ENCODE results near the gene HMGN4. TPM values are rescaled to one million over a fixed set of nuclear protein-coding genes. Genes with fewer than 3 reads are reported as not detected.

Gene HMGN4
- total and polyA plus RNA-seq, 9 of the 15 experiments (the other 6 are each of a cell fraction or from before 2014, with no cell fraction given): 35.4 to 134 (median 94.1) TPM

DNA sequence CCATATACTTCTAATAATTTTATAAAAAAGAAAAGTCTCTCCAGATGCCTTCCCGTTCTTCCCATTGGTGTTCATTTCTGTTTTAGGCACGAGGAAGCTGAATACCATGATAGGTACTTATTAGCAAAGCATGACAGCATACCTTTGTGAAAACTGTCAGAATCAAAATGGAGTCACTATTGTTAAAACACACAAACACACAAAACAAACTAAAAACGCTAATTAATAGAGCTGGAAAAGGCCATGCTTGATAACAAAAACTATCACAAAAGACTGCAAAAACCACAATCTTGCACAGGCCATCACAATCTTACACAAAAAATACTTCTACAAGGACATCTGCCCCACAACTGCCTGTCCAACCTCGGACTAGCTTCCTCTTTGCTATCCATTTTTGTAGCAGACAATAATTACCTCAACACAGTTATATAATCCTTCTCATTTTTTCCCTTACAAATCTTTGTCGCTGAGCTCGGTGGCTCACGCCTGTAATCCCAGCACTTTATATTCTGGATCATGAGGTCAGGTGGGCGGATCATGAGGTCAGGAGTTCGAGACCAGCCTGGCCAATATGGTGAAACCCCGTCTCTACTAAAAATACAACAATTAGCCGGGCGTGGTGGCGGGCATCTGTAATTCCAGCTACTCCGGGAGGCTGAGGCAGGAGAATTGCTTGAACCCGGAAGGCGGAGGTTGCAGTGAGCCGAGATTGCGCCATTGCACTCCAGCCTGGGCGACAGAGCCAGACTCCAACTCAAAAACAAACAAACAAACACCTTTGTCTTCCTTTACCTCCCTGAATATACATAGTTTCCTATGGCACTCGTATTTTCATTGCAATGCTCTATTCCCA lies 55.3 kb downstream of the HMGN4 start (continued):
- TF ChIP-seq TCFL5 (CRISPR knock-in tag; conservative IDR thresholded peaks at IDR 0.05) (0 out of 2 replicates have a peak, but pooled peaks have one; percentile 68), TBP (optimal IDR thresholded peaks at IDR 0.05; ENCODE audit: low read depth, low read length) (peak; percentile 56), CHD4 (IDR thresholded peaks at IDR 0.05; ENCODE audit: insufficient read depth, insufficient replicate concordance, low read depth, low read length, poor library complexity, severe bottlenecking) (peak; percentile 76), ZFP1 (CRISPR knock-in tag; IDR thresholded peaks at IDR 0.05) (0 out of 2 replicates have a peak, but pooled peaks have one; percentile 38), NR2C1 (IDR thresholded peaks at IDR 0.05) (peak; percentile 15; the same call in 1 of the 2 replicates), NR2C1 (tag; IDR thresholded peaks at IDR 0.05) (peak; percentile 63), ATF7 (IDR thresholded peaks at IDR 0.05) (peak; percentile 79), ZNF644 (tag; IDR thresholded peaks at IDR 0.05; ENCODE audit: low read depth) (peak; percentile 69; the same call in 1 of the 2 replicates), ZNF561 (CRISPR knock-in tag; conservative IDR thresholded peaks at IDR 0.05) (no peak), CHCHD3 (CRISPR knock-in tag; IDR thresholded peaks at IDR 0.05) (0 out of 2 replicates have a peak, but pooled peaks have one; percentile 44), ZNF232 (CRISPR knock-in tag; IDR thresholded peaks at IDR 0.05) (no peak), ZNF766 (CRISPR knock-in tag; conservative IDR thresholded peaks at IDR 0.05) (peak; percentile 88), ZSCAN29 (IDR thresholded peaks at IDR 0.05) (no peak), POLR2H (tag; IDR thresholded peaks at IDR 0.05; ENCODE audit: low read depth) (peak; percentile 39; the same call in 1 of the 2 replicates), HDAC2 (IDR thresholded peaks at IDR 0.05) (peak; percentile 56; the same call in 1 of the 2 replicates), CEBPG (CRISPR knock-in tag; IDR thresholded peaks at IDR 0.05) (peak; percentile 71; the same call in 1 of the 2 replicates), CEBPG (tag; conservative IDR thresholded peaks at IDR 0.05 in 1 of 2, IDR thresholded peaks at IDR 0.05 in 1 of 2) (peak in 1 of 2 experiments; percentile 91; a peak in 2 of 4 replicates)
- TF ChIP-seq, protein P1, sequence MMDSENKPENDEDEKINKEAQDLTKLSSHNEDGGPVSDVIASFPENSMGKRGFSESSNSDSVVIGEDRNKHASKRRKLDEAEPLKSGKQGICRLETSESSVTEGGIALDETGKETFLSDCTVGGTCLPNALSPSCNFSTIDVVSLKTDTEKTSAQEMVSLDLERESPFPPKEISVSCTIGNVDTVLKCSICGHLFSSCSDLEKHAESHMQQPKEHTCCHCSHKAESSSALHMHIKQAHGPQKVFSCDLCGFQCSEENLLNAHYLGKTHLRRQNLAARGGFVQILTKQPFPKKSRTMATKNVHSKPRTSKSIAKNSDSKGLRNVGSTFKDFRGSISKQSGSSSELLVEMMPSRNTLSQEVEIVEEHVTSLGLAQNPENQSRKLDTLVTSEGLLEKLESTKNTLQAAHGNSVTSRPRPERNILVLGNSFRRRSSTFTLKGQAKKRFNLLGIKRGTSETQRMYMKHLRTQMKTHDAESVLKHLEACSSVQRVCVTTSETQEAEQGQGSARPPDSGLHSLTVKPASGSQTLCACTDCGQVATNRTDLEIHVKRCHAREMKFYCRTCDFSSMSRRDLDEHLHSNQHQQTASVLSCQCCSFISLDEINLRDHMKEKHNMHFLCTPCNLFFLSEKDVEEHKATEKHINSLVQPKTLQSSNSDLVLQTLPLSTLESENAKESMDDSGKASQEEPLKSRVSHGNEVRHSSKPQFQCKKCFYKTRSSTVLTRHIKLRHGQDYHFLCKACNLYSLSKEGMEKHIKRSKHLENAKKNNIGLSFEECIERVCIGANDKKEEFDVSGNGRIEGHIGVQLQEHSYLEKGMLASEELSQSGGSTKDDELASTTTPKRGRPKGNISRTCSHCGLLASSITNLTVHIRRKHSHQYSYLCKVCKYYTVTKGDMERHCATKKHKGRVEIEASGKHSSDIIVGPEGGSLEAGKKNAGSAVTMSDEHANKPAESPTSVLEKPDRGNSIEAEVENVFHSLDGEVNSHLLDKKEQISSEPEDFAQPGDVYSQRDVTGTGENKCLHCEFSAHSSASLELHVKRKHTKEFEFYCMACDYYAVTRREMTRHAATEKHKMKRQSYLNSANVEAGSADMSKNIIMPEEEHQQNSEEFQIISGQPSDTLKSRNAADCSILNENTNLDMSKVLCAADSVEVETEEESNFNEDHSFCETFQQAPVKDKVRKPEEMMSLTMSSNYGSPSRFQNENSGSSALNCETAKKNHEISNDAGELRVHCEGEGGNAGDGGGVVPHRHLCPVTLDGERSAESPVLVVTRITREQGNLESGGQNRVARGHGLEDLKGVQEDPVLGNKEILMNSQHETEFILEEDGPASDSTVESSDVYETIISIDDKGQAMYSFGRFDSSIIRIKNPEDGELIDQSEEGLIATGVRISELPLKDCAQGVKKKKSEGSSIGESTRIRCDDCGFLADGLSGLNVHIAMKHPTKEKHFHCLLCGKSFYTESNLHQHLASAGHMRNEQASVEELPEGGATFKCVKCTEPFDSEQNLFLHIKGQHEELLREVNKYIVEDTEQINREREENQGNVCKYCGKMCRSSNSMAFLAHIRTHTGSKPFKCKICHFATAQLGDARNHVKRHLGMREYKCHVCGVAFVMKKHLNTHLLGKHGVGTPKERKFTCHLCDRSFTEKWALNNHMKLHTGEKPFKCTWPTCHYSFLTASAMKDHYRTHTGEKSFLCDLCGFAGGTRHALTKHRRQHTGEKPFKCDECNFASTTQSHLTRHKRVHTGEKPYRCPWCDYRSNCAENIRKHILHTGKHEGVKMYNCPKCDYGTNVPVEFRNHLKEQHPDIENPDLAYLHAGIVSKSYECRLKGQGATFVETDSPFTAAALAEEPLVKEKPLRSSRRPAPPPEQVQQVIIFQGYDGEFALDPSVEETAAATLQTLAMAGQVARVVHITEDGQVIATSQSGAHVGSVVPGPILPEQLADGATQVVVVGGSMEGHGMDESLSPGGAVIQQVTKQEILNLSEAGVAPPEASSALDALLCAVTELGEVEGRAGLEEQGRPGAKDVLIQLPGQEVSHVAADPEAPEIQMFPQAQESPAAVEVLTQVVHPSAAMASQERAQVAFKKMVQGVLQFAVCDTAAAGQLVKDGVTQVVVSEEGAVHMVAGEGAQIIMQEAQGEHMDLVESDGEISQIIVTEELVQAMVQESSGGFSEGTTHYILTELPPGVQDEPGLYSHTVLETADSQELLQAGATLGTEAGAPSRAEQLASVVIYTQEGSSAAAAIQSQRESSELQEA (IDR thresholded peaks at IDR 0.05; ENCODE audit: low read depth): no peak
- TF ChIP-seq, protein P2, sequence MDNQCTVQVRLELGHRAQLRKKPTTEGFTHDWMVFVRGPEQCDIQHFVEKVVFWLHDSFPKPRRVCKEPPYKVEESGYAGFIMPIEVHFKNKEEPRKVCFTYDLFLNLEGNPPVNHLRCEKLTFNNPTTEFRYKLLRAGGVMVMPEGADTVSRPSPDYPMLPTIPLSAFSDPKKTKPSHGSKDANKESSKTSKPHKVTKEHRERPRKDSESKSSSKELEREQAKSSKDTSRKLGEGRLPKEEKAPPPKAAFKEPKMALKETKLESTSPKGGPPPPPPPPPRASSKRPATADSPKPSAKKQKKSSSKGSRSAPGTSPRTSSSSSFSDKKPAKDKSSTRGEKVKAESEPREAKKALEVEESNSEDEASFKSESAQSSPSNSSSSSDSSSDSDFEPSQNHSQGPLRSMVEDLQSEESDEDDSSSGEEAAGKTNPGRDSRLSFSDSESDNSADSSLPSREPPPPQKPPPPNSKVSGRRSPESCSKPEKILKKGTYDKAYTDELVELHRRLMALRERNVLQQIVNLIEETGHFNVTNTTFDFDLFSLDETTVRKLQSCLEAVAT (IDR thresholded peaks at IDR 0.05): peak; percentile 16 to 96; a peak in 2 of 4 replicates

Data from K562 (cell line).